ENCODE measurements around the gene ADSL. TPM values are rescaled to one million over a fixed set of nuclear protein-coding genes. Genes with fewer than 3 reads are reported as not detected.

The ADSL gene
- total and polyA plus RNA-seq, 7 donors: 114 to 170 (median 147) TPM

- ATAC-seq (no peak), DNase-seq (no peak)
- Histone ChIP-seq H3K36me3 (ENCODE audit: insufficient read depth in 1 of 2, low read depth in 1 of 2) (peaks cover 0 to 18% of the 10 kb centered on the region in 2 donors), H3K27ac (no peak overlapping the region), H3K4me3 (no peak overlapping the region), H3K27me3 (ENCODE audit: insufficient read depth in 3 of 3, low read length in 2 of 3) (no peaks in the 10 kb centered on the region), H3K4me1 (peaks cover 45% of the 10 kb centered on the region), H3K9me3 (no peaks in the 10 kb centered on the region)
- WGBS, 3 donors: 92 to 98% (median 93%) methylated on average over 5 of the region's 5 CpGs
- TF ChIP-seq, protein P1, sequence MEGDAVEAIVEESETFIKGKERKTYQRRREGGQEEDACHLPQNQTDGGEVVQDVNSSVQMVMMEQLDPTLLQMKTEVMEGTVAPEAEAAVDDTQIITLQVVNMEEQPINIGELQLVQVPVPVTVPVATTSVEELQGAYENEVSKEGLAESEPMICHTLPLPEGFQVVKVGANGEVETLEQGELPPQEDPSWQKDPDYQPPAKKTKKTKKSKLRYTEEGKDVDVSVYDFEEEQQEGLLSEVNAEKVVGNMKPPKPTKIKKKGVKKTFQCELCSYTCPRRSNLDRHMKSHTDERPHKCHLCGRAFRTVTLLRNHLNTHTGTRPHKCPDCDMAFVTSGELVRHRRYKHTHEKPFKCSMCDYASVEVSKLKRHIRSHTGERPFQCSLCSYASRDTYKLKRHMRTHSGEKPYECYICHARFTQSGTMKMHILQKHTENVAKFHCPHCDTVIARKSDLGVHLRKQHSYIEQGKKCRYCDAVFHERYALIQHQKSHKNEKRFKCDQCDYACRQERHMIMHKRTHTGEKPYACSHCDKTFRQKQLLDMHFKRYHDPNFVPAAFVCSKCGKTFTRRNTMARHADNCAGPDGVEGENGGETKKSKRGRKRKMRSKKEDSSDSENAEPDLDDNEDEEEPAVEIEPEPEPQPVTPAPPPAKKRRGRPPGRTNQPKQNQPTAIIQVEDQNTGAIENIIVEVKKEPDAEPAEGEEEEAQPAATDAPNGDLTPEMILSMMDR (IDR thresholded peaks at IDR 0.05): no peak
- intact Hi-C loops (cut with DNase I): loop anchor here in 1 of 2 donors (5.0 kb wide), 1 partner anchor 78 kb away; no protein-coding TSS in a partner anchor
These were observed 88.4 kb downstream of the ADSL start for GRCh38 chr22:40434745-40435144.

DNA sequence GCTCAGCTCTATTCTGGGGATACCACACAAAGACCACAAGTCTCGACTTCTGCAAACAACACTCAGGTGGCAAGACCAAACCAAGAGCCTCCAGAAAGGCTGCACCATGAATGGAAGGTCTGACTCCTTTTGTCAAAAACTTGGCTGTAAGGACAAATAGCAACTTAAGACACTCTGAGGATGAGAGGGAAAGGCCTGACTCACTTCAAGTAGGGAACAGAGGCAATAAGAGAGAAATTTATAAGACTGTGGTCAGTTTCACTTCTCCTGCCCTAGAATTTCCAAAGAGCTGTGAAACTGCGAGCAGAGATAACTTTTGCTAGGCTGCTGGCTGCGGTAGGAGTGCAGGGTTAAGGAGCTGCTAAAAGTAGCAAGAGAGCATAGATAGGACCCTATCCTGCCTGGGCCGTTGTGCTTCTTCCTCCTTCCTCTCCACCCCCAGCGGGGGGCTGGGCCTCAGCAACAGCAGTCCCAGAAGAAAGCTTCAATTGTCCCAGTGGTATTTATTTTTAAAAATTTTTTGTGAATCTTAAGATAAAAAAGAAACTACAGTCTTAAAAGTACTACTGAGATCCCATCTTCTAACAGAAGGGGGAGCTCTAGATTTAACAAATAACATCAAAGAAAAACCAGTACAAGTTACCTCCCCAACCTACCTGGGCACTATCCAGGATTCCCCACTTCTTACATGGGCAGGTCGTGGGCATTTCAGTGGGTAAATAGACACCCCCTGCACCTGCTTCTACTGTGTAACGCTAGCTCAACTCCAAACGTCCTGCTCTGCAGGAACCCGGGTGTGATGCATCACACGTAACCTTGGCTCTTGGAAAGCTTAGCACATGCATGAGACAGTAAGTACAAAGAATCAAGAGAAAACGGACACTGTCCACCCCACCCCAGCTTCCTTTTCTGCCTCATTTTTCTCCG, 90.5 kb downstream of the ADSL start:
- peak; percentile 59 to 76 (median 74) for ATAC-seq
- Histone ChIP-seq H3K4me1 (peaks cover 39% of the 10 kb centered on the region), H3K36me3 (ENCODE audit: insufficient read depth in 1 of 2, low read depth in 1 of 2) (peaks cover 0 to 8% of the 10 kb centered on the region in 2 donors), H3K27me3 (ENCODE audit: insufficient read depth in 3 of 3, low read length in 2 of 3) (no peaks in the 10 kb centered on the region), H3K27ac (peak overlapping the region; percentile 85), H3K9me3 (no peaks in the 10 kb centered on the region), H3K4me3 (peak overlapping the region; percentile 51)
- intact Hi-C loops (cut with DNase I): loop anchor here (1.0 to 5.0 kb wide), 3 partner anchors 76 to 210 kb away; no protein-coding TSS in a partner anchor
- TF ChIP-seq, protein P1 (IDR thresholded peaks at IDR 0.05): peak; percentile 75
- WGBS, 3 donors: 9 to 21% (median 15%) methylated on average over 12 of the region's 12 CpGs
- DNase-seq: no peak

Other genes starting within 250 kb of the ADSL start
- gene TNRC6B, start 168.6 kb upstream of the ADSL start, total RNA-seq: 10 to 100 TPM; 27.9 to 49.4 (median 32.6) TPM
- gene TNRC6B, start 168.6 kb upstream of the ADSL start, polyA plus RNA-seq: 10 to 100 TPM in 1 of 3 donors, 1 to 10 TPM in 2; 2.2 to 17.4 (median 2.5) TPM
- 10 to 100 TPM; 15.3 to 36.5 (median 22.3) TPM for gene SGSM3, start 24.1 kb downstream of the ADSL start, total RNA-seq
- 10 to 100 TPM; 15.6 to 31.5 (median 23.0) TPM for gene SGSM3, start 24.1 kb downstream of the ADSL start, polyA plus RNA-seq

Measured in psoas muscle (tissue), 8 donors.